ENCODE data around the gene PSMA4. TPM values are rescaled to one million over a fixed set of nuclear protein-coding genes. Genes with fewer than 3 reads are reported as not detected.

Gene PSMA4
- total RNA-seq, 6 donors from 2014 or later, result 48.2 to 176 (median 120) TPM

DNA sequence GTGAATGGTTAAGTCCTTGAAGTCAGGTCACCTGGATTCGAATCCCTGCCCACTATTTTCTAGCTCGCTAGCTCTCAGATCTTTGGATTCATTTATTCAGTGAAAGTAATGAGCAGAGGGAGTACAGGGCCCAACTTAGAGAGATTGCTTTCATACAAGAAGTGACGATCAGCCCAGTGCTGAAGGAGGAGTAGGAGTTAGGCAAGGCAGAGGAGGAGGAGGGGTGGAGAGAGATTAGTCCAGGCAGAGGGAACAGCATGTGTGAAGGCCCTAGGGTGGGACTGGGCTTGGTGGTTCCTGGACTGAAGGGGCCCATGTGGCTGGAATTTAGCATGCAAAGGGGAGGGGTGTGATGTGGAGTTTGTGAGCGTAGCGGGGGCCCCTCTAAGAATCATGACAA lies 21.2 kb downstream of the PSMA4 start:
- ATAC-seq (ENCODE audit: low FRiP score in 2 of 2), result no peak
- H3K27me3 ChIP-seq, result no peaks in the 10 kb centered on the region
- H3K36me3 ChIP-seq, result no peaks in the 10 kb centered on the region
- H3K4me1 ChIP-seq, result peaks cover 8 to 18% (median 11%) of the 10 kb centered on the region in 4 donors
- no peak for TF ChIP-seq POLR2AphosphoS5 (IDR thresholded peaks at IDR 0.05)
- no peak for TF ChIP-seq EP300 (IDR thresholded peaks at IDR 0.05)
- no peak for TF ChIP-seq POLR2A (IDR thresholded peaks at IDR 0.05)
- TF ChIP-seq CTCF (IDR thresholded peaks at IDR 0.05), result no peak
- no peak for DNase-seq
- no peak overlapping the region for H3K27ac ChIP-seq
- WGBS, 2 donors, result 85 to 86% methylated on average over 5 of the region's 5 CpGs
- H3K4me3 ChIP-seq, result no peak overlapping the region
- no peaks in the 10 kb centered on the region for H3K9me3 ChIP-seq

GRCh38 chr15:78563092-78563491 lies 22.8 kb downstream of the PSMA4 start:
- Histone ChIP-seq H3K27me3 (no peaks in the 10 kb centered on the region), H3K36me3 (no peaks in the 10 kb centered on the region), H3K9me3 (no peaks in the 10 kb centered on the region), H3K4me1 (peaks cover 8 to 20% (median 11%) of the 10 kb centered on the region in 4 donors), H3K27ac (no peak overlapping the region), H3K4me3 (no peak overlapping the region)
- ATAC-seq (ENCODE audit: low FRiP score in 2 of 2) (no peak), DNase-seq (no peak)
- WGBS, 2 donors, result 86 to 94% methylated on average over 2 of the region's 2 CpGs
- TF ChIP-seq CTCF (IDR thresholded peaks at IDR 0.05) (no peak), EP300 (IDR thresholded peaks at IDR 0.05) (no peak), POLR2A (IDR thresholded peaks at IDR 0.05) (no peak), POLR2AphosphoS5 (IDR thresholded peaks at IDR 0.05) (no peak)

DNA sequence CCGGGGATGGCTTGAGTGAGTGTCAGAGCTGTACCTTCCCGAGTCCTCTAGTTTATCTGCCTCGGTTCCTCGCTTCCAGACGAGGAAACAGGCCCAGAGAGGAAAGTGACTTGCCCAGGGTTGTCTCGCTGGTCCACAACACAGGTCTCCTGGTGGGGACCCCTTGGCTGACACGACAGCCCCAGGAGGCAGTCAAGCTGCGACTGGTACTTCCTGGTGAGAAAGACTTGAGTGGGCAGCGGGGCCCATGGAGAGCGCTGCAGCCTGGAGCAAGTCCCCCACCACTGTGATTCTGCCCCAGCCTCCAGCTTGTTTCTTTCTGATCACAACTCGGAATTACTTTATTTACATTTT lies 24.5 kb downstream of the PSMA4 start:
- DNase-seq, result no peak
- no peaks in the 10 kb centered on the region for H3K27me3 ChIP-seq
- H3K36me3 ChIP-seq, result no peaks in the 10 kb centered on the region
- no peak for TF ChIP-seq POLR2AphosphoS5 (IDR thresholded peaks at IDR 0.05)
- TF ChIP-seq EP300 (IDR thresholded peaks at IDR 0.05), result no peak
- no peak for ATAC-seq (ENCODE audit: low FRiP score in 2 of 2)
- no peaks in the 10 kb centered on the region for H3K9me3 ChIP-seq
- H3K27ac ChIP-seq, result peak overlapping the region in 2 of 4 donors; percentile 14 to 68
- H3K4me3 ChIP-seq, result peak overlapping the region in 3 of 4 donors; percentile 58 to 73 (median 69)
- WGBS, 2 donors, result 58 to 60% methylated on average over 9 to 11 of the region's 11 CpGs
- H3K4me1 ChIP-seq, result peaks cover 8 to 20% (median 11%) of the 10 kb centered on the region in 4 donors

- 0 to 1% methylated on average over 12 to 43 of the region's 75 CpGs for WGBS, 2 donors
- peaks cover 8 to 20% (median 11%) of the 10 kb centered on the region in 4 donors for H3K4me1 ChIP-seq
- H3K27ac ChIP-seq, result peak within 1 kb of the TSS in 2 of 4 donors; percentile 14 to 68
These were observed 25.1 kb downstream of the PSMA4 start, which contains the start of gene CHRNA5 for GRCh38 chr15:78565097-78565950. Gene CHRNA5, plus strand, starts transcription at chr15:78565520. Its CDS starts 200 bp downstream, at chr15:78565720.

More at GRCh38 chr15:78565097-78565950, 25.1 kb downstream of the PSMA4 start, which contains the start of gene CHRNA5:
- DNase-seq (peak; percentile 95), ATAC-seq (ENCODE audit: low FRiP score in 2 of 2) (peak; percentile 94 to 97)
- H3K4me3 ChIP-seq, result peak within 1 kb of the TSS; percentile 31 to 73 (median 64)
- no peaks in the 10 kb centered on the region for H3K27me3 ChIP-seq
- no peaks in the 10 kb centered on the region for H3K36me3 ChIP-seq
- no peaks in the 10 kb centered on the region for H3K9me3 ChIP-seq
- TF ChIP-seq POLR2A (IDR thresholded peaks at IDR 0.05), result no peak
- no peak for TF ChIP-seq CTCF (IDR thresholded peaks at IDR 0.05)
- no peak for TF ChIP-seq POLR2AphosphoS5 (IDR thresholded peaks at IDR 0.05)
- no peak for TF ChIP-seq EP300 (IDR thresholded peaks at IDR 0.05)
